Nephron progenitor cell (in vitro differentiated cells): Measurements from ENCODE around the gene ARPC2.

ENCODE experiments used
- DNase-seq: peaks from one replicate; pipeline ENCODE4 v3.0.0; 2021
- H3K27ac Mint-ChIP-seq: 2 replicates; pipeline ENCODE4 v1.8.0; 2021; ENCODE audit warnings: mild to moderate bottlenecking, moderate library complexity, mixed read lengths
- H3K27me3 Mint-ChIP-seq: 2 replicates; pipeline ENCODE4 v1.8.0; 2021; ENCODE audit warnings: mild to moderate bottlenecking, low read depth, mixed read lengths; ENCODE audit not compliant: poor library complexity
- H3K36me3 Mint-ChIP-seq: 2 replicates; pipeline ENCODE4 v1.8.0; 2021; ENCODE audit warnings: low read depth, mixed read lengths
- H3K4me1 Mint-ChIP-seq: 2 replicates; pipeline ENCODE4 v1.8.0; 2021; ENCODE audit warnings: mixed read lengths
- H3K4me3 Mint-ChIP-seq: 2 replicates; pipeline ENCODE4 v1.8.0; 2021; ENCODE audit warnings: mild to moderate bottlenecking, moderate library complexity, mixed read lengths
- H3K9me3 Mint-ChIP-seq: 2 replicates; pipeline ENCODE4 v1.8.0; 2021; ENCODE audit warnings: mild to moderate bottlenecking, moderate library complexity, mixed read lengths
- TF ChIP-seq, protein P1 (sequence below): fragments of 200-600 bp; sonication (generic); IDR thresholded peaks from 2 replicates; pipeline ENCODE4 v1.5.0; 2021; ENCODE audit warnings: antibody characterized with exemption

ARPC2 gene

GRCh38 chr2:218262237-218262600, 45.2 kb downstream of the ARPC2 start:
- Mint-ChIP-seq H3K4me1 (peaks cover 50% of the 10 kb centered on the region), H3K27me3 (no peaks in the 10 kb centered on the region), H3K4me3 (no peak overlapping the region), H3K36me3 (peaks cover 18% of the 10 kb centered on the region), H3K27ac (no peak overlapping the region), H3K9me3 (no peaks in the 10 kb centered on the region)
- DNase-seq, result no peak
- TF ChIP-seq, protein P1, sequence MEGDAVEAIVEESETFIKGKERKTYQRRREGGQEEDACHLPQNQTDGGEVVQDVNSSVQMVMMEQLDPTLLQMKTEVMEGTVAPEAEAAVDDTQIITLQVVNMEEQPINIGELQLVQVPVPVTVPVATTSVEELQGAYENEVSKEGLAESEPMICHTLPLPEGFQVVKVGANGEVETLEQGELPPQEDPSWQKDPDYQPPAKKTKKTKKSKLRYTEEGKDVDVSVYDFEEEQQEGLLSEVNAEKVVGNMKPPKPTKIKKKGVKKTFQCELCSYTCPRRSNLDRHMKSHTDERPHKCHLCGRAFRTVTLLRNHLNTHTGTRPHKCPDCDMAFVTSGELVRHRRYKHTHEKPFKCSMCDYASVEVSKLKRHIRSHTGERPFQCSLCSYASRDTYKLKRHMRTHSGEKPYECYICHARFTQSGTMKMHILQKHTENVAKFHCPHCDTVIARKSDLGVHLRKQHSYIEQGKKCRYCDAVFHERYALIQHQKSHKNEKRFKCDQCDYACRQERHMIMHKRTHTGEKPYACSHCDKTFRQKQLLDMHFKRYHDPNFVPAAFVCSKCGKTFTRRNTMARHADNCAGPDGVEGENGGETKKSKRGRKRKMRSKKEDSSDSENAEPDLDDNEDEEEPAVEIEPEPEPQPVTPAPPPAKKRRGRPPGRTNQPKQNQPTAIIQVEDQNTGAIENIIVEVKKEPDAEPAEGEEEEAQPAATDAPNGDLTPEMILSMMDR, result no peak

DNA sequence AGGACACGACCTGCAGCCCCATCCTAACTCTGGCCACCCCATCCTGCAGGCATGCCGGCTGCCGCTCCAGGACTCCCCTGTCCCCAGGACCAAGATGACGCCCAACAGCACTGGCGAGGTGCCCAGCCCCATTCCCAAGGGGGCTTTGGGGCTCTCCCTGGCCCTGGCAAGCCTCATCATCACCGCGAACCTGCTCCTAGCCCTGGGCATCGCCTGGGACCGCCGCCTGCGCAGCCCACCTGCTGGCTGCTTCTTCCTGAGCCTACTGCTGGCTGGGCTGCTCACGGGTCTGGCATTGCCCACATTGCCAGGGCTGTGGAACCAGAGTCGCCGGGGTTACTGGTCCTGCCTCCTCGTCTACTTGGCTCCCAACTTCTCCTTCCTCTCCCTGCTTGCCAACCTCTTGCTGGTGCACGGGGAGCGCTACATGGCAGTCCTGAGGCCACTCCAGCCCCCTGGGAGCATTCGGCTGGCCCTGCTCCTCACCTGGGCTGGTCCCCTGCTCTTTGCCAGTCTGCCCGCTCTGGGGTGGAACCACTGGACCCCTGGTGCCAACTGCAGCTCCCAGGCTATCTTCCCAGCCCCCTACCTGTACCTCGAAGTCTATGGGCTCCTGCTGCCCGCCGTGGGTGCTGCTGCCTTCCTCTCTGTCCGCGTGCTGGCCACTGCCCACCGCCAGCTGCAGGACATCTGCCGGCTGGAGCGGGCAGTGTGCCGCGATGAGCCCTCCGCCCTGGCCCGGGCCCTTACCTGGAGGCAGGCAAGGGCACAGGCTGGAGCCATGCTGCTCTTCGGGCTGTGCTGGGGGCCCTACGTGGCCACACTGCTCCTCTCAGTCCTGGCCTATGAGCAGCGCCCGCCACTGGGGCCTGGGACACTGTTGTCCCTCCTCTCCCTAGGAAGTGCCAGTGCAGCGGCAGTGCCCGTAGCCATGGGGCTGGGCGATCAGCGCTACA, 45.9 kb downstream of the ARPC2 start:
- H3K4me3 Mint-ChIP-seq, result no peak overlapping the region
- H3K27me3 Mint-ChIP-seq, result no peaks in the 10 kb centered on the region
- H3K27ac Mint-ChIP-seq, result peak overlapping the region; percentile 75
- peaks cover 51% of the 10 kb centered on the region for H3K4me1 Mint-ChIP-seq
- no peak for DNase-seq
- H3K9me3 Mint-ChIP-seq, result no peaks in the 10 kb centered on the region
- TF ChIP-seq, protein P1, result no peak
- peaks cover 24% of the 10 kb centered on the region for H3K36me3 Mint-ChIP-seq

DNA sequence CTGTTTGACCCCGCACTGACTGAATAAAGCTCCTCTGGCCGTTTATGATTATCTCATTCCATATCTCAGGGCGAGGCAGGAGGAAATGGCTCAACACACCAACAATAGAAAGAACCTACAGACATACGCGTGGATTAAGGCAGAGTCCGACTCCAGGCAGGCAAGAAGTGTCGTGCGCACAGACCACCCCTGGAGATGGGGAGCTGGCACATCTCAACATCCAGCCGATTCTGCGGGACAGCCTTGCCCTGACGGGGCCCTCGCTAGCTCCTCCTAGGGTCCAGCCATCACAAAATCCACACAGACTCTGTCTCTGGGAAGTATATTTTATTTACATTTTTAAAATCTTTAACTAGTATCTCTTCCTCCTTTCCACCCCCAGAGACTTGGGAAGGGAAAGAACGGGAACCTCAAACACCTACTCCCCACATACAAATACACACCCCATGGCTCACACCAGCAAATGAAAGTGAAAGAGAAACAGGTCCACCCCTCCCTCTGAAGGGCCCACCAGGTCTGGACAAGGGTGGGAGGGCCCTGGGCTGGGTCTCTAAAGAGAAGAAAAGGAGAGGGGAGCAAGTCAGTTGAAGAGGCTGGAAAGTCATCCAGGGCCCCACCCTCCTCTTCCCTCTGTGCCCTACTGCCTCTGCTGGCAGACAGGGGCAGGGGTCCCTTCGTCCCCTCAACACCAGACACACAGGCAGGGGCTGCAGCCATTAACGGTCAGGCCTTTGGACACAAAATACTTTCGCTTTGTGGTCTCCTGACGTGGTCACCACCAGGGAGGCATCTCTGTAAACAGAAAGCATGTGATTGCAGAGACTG, 47.0 kb downstream of the ARPC2 start:
- Mint-ChIP-seq H3K36me3 (peaks cover 24% of the 10 kb centered on the region), H3K9me3 (no peaks in the 10 kb centered on the region), H3K27ac (peak overlapping the region; percentile 52), H3K4me1 (peaks cover 47% of the 10 kb centered on the region), H3K27me3 (no peaks in the 10 kb centered on the region), H3K4me3 (no peak overlapping the region)
- DNase-seq, result no peak
- TF ChIP-seq, protein P1, result no peak

DNA sequence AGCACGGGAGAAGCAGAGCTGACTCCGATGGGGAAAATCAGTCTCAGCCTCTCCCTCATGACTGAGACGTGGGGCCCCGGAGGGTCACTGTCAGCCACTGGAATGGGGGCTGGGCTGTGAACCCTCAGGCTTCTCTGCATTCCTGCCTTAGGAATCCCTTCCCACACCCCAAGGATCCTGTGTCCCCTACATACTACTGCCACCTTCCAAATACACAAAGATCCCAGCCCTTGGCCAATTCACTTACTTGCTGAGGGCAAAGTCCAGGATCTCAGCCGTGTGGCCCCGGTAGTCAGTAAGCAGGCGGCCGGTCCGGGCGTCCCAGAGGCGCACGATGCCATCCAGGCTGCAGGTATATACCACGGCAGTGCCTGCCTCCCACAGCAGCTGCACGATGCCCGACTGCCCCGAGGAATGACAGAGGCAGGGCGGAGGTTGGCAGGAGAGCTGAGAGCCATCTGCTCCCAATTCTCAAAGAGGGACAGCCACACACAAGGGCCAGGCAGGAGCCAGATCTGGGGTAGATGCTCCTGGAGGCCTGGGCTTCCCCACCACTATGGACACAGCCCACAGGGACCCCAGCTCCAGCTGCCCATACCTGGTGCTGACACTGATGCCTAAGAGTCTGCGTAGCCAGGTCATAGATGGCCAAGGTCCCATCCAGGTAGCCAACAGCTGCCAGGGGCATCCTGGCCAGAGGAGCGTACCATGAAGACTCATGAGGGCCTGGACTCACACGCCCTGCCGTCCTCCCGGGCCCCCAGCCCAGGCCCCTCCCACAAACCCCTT, 48.0 kb downstream of the ARPC2 start:
- no peaks in the 10 kb centered on the region for H3K9me3 Mint-ChIP-seq
- DNase-seq, result no peak
- TF ChIP-seq, protein P1, result no peak
- peaks cover 28% of the 10 kb centered on the region for H3K36me3 Mint-ChIP-seq
- no peak overlapping the region for H3K4me3 Mint-ChIP-seq
- no peak overlapping the region for H3K27ac Mint-ChIP-seq
- H3K27me3 Mint-ChIP-seq, result no peaks in the 10 kb centered on the region
- H3K4me1 Mint-ChIP-seq, result peaks cover 44% of the 10 kb centered on the region

DNA sequence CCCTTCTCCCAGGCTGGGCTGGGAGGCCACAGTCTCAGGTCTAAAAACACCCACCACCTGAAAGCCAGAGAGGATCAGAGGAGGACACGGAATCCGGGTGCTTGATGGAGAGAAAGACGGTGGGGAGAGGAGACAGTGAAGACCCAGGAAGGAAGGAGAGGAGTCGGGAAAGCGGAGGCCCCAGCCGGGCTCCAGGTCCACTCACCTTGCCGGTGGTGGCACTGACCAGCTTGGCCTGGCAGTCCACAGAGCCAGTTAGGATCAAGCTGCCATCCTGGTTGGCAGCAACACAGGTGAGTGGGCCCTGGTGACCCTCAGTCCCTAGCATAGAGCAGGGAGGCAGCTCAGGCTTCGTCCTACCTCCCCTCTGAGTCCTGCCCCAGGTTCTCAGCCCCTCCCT, 48.6 kb downstream of the ARPC2 start:
- Mint-ChIP-seq H3K9me3 (no peaks in the 10 kb centered on the region), H3K27ac (no peak overlapping the region), H3K27me3 (no peaks in the 10 kb centered on the region), H3K4me3 (no peak overlapping the region), H3K4me1 (peaks cover 38% of the 10 kb centered on the region), H3K36me3 (peaks cover 28% of the 10 kb centered on the region)
- DNase-seq, result no peak
- TF ChIP-seq, protein P1, result no peak
